Body of pancreas (tissue), 4 donors: ENCODE measurements around the gene EZH2.

Experiments used
- CTCF ChIP-seq, 7 experiments: fragments of 450-650 bp in 4 of 7; fragments of 200-600 bp in 3 of 7; sonication (generic) in 3 of 7; IDR thresholded peaks; one replicate each; pipeline ENCODE4 v1.5.1; 2016 to 2019; ENCODE audit warnings: antibody characterized with exemption in 7 of 7
- POLR2A ChIP-seq, 3 donors: fragments of 450-650 bp; IDR thresholded peaks; one replicate each; pipeline ENCODE4 v1.6.1; 2016; ENCODE audit warnings: antibody characterized with exemption in 3 of 3, mild to moderate bottlenecking in 2 of 3

DNA sequence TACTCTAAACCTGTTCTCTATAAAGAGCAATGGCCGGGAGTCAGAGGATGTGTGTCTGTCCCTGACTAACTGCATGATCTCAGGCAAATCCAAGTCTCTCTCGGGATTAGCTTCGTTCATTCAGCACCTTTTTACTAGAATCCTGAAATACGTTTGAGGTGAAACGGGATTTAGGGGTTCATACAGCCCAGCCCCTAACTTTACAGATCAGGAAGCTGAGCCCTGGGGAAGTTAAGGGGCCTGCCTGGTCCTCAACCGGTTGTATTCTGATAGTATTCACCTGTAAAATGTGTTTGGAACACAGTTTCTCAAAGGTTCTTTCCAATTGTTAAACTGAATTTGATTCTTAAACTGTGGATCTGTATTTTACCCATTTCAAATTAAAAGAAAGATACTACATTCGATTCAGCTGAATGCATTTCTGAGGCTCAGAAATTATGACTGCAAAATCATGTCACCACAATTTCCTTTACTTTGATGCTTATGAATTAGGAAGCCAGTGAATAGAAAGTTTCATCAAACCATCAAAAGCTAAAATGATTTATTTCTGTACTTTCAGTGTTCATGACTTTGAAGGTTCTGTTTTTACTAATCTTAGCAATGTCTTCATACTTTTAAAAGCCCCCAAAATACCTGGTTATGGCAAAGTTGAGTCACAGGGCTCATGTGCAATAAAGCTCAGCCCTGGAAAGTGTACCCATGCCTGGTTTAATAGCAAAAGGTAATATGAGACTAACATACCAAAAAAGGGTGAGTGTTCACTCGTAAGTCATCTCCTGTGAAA lies 28.9 kb upstream of the EZH2 start:
- TF ChIP-seq CTCF (IDR thresholded peaks at IDR 0.05) (no peak), POLR2A (IDR thresholded peaks at IDR 0.05) (no peak)
